GM12892 (cell line): ENCODE data around the gene DOCK6.

Experiments used
- POLR2A ChIP-seq: IDR thresholded peaks from 2 replicates; pipeline ENCODE4 v1.6.1; 2011; ENCODE audit warnings: low read depth, low read length, control low read depth
- POLR2AphosphoS5 ChIP-seq: IDR thresholded peaks from 2 replicates; pipeline ENCODE4 v1.6.1; 2011; ENCODE audit warnings: low read depth, low read length, control low read depth

GRCh38 chr19:11176466-11177193 is 85.7 kb downstream of the DOCK6 start:
- TF ChIP-seq POLR2AphosphoS5 (no peak), POLR2A (no peak)
